SU-DHL-6 (cell line): ENCODE measurements around the gene UNC13B.

ENCODE experiments used
- EZH2phosphoT487 ChIP-seq: fragments of 200-600 bp; sonication (generic), shearing (Covaris generic); conservative IDR thresholded peaks from 2 replicates; pipeline ENCODE4 v1.6.1; 2018; ENCODE audit warnings: mild to moderate bottlenecking, antibody characterized with exemption, low read length, moderate library complexity, mixed read lengths
- TF ChIP-seq, protein P1 (sequence below): fragments of 200-600 bp; sonication (generic); IDR thresholded peaks from one replicate; pipeline ENCODE4 v1.5.1; 2017; ENCODE audit warnings: antibody characterized with exemption, mild to moderate bottlenecking, low read length, moderate library complexity; ENCODE audit not compliant: insufficient read depth, poor library complexity, severe bottlenecking

- TF ChIP-seq, protein P1, sequence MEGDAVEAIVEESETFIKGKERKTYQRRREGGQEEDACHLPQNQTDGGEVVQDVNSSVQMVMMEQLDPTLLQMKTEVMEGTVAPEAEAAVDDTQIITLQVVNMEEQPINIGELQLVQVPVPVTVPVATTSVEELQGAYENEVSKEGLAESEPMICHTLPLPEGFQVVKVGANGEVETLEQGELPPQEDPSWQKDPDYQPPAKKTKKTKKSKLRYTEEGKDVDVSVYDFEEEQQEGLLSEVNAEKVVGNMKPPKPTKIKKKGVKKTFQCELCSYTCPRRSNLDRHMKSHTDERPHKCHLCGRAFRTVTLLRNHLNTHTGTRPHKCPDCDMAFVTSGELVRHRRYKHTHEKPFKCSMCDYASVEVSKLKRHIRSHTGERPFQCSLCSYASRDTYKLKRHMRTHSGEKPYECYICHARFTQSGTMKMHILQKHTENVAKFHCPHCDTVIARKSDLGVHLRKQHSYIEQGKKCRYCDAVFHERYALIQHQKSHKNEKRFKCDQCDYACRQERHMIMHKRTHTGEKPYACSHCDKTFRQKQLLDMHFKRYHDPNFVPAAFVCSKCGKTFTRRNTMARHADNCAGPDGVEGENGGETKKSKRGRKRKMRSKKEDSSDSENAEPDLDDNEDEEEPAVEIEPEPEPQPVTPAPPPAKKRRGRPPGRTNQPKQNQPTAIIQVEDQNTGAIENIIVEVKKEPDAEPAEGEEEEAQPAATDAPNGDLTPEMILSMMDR, result peak; percentile 93
- no peak for TF ChIP-seq EZH2phosphoT487
Measured at GRCh38 chr9:35258660-35259474, 97.1 kb downstream of the UNC13B start.
